ENCODE results near the gene ARMC9. TPM values are rescaled to one million over a fixed set of nuclear protein-coding genes. Genes with fewer than 3 reads are reported as not detected.

The ARMC9 gene
- total and polyA plus RNA-seq, 11 donors: 0.95 to 4.7 (median 2.4) TPM

DNA sequence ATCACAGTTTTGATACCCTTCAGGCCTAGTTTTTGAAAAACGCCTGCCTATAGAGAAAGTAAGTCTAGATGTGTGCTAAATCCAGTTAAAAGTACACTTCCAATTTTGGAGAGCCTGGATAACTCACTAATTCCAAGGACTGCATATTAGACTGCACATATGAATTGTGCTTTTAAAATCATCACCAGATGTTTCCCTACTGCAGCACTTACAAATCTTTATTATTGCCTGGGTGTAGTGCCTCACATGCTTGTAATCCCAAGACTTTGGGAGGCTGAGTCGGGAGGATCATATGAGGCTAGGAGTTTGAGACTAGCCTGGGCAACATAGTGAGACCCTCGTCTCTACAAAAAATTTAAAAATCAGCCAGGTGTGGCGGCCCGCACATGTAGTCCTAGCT lies 37.7 kb upstream of the ARMC9 start:
- DNase-seq: no peak
- Histone ChIP-seq H3K4me3 (no peak overlapping the region), H3K27ac (peak overlapping the region in 1 of 12 donors; percentile 63), H3K27me3 (no peaks in the 10 kb centered on the region), H3K4me1 (peaks cover 0 to 26% (median 0%) of the 10 kb centered on the region in 12 donors), H3K9me3 (no peaks in the 10 kb centered on the region), H3K36me3 (peaks cover 0 to 64% (median 44%) of the 10 kb centered on the region in 9 donors)
- WGBS, 4 donors: 96 to 98% (median 97%) methylated on average over 5 of the region's 5 CpGs
- ATAC-seq: no peak
- intact Hi-C loops (cut with DNase I): no loop called here
- TF ChIP-seq, protein P1, sequence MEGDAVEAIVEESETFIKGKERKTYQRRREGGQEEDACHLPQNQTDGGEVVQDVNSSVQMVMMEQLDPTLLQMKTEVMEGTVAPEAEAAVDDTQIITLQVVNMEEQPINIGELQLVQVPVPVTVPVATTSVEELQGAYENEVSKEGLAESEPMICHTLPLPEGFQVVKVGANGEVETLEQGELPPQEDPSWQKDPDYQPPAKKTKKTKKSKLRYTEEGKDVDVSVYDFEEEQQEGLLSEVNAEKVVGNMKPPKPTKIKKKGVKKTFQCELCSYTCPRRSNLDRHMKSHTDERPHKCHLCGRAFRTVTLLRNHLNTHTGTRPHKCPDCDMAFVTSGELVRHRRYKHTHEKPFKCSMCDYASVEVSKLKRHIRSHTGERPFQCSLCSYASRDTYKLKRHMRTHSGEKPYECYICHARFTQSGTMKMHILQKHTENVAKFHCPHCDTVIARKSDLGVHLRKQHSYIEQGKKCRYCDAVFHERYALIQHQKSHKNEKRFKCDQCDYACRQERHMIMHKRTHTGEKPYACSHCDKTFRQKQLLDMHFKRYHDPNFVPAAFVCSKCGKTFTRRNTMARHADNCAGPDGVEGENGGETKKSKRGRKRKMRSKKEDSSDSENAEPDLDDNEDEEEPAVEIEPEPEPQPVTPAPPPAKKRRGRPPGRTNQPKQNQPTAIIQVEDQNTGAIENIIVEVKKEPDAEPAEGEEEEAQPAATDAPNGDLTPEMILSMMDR (IDR thresholded peaks at IDR 0.05): no peak
- TF ChIP-seq POLR2A (IDR thresholded peaks at IDR 0.05): no peak

DNA sequence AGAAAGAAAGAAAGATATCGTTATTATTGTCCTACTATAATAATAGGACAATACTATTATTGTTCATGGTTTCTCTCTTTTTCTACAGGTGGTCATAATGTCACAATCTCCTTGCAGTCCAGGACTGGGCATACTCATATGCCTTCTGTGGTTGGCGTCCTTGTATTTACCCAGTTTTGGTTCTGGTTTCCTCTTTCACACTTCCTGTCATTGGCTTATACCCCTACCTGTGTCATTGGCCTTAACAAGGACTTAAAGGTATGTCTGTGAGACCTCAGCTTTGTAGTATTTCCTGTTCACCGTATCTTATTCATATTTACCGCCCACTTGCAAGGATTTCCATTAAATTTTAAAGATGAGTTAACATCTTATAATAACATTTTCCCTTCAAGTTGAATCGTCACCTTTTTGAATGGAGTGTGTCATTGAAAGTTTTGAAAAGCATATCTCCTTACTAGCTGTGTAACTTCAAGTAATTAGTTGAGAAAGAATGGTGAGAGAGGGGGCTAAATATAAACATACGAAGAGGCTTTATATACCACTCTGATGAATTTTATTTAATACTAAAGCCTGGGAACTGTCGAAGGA lies 37.1 kb upstream of the ARMC9 start:
- intact Hi-C loops (cut with DNase I): no loop called here
- WGBS, 4 donors: 84 to 89% (median 88%) methylated on average over 7 of the region's 7 CpGs
- ATAC-seq (no peak), DNase-seq (no peak)
- TF ChIP-seq POLR2A (IDR thresholded peaks at IDR 0.05): no peak
- TF ChIP-seq, protein P1 (IDR thresholded peaks at IDR 0.05): no peak
- H3K9me3 ChIP-seq: no peaks in the 10 kb centered on the region
- H3K27me3 ChIP-seq: no peaks in the 10 kb centered on the region
- peaks cover 0 to 71% (median 50%) of the 10 kb centered on the region in 9 donors for H3K36me3 ChIP-seq
- peaks cover 0 to 26% (median 0%) of the 10 kb centered on the region in 12 donors for H3K4me1 ChIP-seq
- H3K27ac ChIP-seq: peak overlapping the region in 7 of 12 donors; percentile 11 to 74 (median 41)
- H3K4me3 ChIP-seq: no peak overlapping the region

DNA sequence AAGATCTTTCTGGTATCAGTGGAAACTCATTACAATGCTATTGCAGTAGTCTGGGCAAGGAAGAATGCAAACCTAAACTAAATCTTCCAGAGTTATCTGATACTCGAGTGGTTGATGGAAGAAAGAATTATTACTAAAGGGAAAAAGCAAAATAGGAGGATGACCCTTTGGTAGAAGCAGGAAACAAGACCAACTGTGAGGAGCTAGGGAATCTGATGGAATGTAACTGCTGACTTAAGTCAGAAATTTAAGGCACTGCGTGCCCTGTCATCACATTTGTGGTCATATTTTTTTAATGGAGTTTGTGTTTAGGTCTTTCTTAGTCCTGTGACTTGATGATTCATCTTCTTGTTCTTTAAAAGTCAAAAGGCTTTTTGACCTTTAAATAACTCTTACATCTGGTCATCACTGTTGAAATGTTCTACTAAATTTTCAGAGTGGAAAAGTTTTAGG lies 36.5 kb upstream of the ARMC9 start:
- peaks cover 0 to 72% (median 55%) of the 10 kb centered on the region in 9 donors for H3K36me3 ChIP-seq
- intact Hi-C loops (cut with DNase I): no loop called here
- no peak overlapping the region for H3K4me3 ChIP-seq
- ATAC-seq (peak in 3 of 4 donors; percentile 57 to 85 (median 64)), DNase-seq (no peak)
- peak overlapping the region in 7 of 12 donors; percentile 11 to 74 (median 41) for H3K27ac ChIP-seq
- 61 to 65% (median 63%) methylated on average over 2 of the region's 2 CpGs for WGBS, 4 donors
- peaks cover 0 to 26% (median 0%) of the 10 kb centered on the region in 12 donors for H3K4me1 ChIP-seq
- no peak for TF ChIP-seq POLR2A (IDR thresholded peaks at IDR 0.05)
- TF ChIP-seq, protein P1 (IDR thresholded peaks at IDR 0.05): no peak
- H3K9me3 ChIP-seq: no peaks in the 10 kb centered on the region
- H3K27me3 ChIP-seq: no peaks in the 10 kb centered on the region

DNA sequence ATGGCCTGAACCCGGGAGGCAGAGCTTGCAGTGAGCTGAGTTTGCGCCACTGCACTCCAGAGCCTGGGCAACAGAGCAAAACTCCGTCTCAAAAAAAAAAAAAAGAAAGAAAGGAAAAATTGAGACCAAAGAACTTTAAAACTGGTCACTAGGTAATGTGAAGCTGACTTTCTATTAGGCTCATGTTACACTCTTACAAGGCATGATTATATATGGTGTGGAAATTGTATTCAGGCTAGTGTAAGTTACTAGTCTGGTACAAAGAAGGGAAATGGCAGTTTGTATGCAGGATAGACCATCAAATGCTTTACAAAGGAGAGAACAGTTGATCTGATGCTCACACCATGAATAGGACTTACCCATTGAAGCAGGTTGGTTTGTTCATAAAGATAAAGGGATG lies 35.4 kb upstream of the ARMC9 start:
- intact Hi-C loops (cut with DNase I): no loop called here
- H3K36me3 ChIP-seq: peaks cover 0 to 76% (median 63%) of the 10 kb centered on the region in 9 donors
- DNase-seq: no peak
- WGBS, 4 donors: 90 to 97% (median 94%) methylated on average over 3 of the region's 3 CpGs
- no peak overlapping the region for H3K4me3 ChIP-seq
- no peaks in the 10 kb centered on the region for H3K27me3 ChIP-seq
- H3K27ac ChIP-seq: no peak overlapping the region
- H3K9me3 ChIP-seq: no peaks in the 10 kb centered on the region
- peaks cover 0 to 29% (median 0%) of the 10 kb centered on the region in 12 donors for H3K4me1 ChIP-seq
- TF ChIP-seq, protein P1 (IDR thresholded peaks at IDR 0.05): no peak
- TF ChIP-seq POLR2A (IDR thresholded peaks at IDR 0.05): no peak
- ATAC-seq: no peak

Measured in heart left ventricle (tissue), 16 donors.